Measurements from ENCODE around the gene WDSUB1. TPM values are rescaled to one million over a fixed set of nuclear protein-coding genes. Genes with fewer than 3 reads are reported as not detected.

WDSUB1 gene

DNA sequence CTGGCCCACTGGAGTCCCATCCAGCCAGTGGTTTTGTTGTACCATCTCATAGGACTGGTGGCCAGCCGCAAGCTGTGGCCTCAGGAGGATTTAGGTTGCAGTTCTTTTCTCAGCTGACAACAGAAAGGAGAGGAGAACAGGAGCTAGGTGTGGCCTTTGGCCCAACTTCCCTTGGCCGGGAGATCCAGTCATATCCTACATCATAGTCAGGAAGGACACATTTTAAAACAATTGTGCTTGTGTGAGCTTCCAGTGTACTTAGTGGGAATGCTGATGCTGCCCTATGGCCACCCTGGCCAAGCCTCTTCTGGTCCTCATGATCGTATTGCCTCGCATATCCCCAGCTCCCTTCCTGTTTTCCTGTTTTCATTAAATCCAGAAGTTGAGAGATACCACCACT, 98.1 kb downstream of the WDSUB1 start:
- Histone ChIP-seq H3K27ac (replicated peaks) (no peak overlapping the region), H3K27me3 (ENCODE audit: insufficient read depth, poor library complexity, severe bottlenecking) (no peaks in the 10 kb centered on the region), H3K4me3 (replicated peaks; ENCODE audit: insufficient read depth, low read length) (no peak overlapping the region)
- DNase-seq (ENCODE audit: low read depth in 1 of 2, low spot score in 1 of 2), result no peak
- TF ChIP-seq POLR2AphosphoS5 (IDR thresholded peaks at IDR 0.05; ENCODE audit: low read depth) (no peak), SPI1 (IDR thresholded peaks at IDR 0.05; ENCODE audit: borderline replicate concordance, low read depth) (no peak), GABPA (IDR thresholded peaks at IDR 0.05; ENCODE audit: low read depth) (no peak)
- TF ChIP-seq, protein P1, sequence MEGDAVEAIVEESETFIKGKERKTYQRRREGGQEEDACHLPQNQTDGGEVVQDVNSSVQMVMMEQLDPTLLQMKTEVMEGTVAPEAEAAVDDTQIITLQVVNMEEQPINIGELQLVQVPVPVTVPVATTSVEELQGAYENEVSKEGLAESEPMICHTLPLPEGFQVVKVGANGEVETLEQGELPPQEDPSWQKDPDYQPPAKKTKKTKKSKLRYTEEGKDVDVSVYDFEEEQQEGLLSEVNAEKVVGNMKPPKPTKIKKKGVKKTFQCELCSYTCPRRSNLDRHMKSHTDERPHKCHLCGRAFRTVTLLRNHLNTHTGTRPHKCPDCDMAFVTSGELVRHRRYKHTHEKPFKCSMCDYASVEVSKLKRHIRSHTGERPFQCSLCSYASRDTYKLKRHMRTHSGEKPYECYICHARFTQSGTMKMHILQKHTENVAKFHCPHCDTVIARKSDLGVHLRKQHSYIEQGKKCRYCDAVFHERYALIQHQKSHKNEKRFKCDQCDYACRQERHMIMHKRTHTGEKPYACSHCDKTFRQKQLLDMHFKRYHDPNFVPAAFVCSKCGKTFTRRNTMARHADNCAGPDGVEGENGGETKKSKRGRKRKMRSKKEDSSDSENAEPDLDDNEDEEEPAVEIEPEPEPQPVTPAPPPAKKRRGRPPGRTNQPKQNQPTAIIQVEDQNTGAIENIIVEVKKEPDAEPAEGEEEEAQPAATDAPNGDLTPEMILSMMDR (IDR thresholded peaks at IDR 0.05; ENCODE audit: insufficient read depth, low read length), result no peak
- TF ChIP-seq, protein P2, sequence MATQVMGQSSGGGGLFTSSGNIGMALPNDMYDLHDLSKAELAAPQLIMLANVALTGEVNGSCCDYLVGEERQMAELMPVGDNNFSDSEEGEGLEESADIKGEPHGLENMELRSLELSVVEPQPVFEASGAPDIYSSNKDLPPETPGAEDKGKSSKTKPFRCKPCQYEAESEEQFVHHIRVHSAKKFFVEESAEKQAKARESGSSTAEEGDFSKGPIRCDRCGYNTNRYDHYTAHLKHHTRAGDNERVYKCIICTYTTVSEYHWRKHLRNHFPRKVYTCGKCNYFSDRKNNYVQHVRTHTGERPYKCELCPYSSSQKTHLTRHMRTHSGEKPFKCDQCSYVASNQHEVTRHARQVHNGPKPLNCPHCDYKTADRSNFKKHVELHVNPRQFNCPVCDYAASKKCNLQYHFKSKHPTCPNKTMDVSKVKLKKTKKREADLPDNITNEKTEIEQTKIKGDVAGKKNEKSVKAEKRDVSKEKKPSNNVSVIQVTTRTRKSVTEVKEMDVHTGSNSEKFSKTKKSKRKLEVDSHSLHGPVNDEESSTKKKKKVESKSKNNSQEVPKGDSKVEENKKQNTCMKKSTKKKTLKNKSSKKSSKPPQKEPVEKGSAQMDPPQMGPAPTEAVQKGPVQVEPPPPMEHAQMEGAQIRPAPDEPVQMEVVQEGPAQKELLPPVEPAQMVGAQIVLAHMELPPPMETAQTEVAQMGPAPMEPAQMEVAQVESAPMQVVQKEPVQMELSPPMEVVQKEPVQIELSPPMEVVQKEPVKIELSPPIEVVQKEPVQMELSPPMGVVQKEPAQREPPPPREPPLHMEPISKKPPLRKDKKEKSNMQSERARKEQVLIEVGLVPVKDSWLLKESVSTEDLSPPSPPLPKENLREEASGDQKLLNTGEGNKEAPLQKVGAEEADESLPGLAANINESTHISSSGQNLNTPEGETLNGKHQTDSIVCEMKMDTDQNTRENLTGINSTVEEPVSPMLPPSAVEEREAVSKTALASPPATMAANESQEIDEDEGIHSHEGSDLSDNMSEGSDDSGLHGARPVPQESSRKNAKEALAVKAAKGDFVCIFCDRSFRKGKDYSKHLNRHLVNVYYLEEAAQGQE (IDR thresholded peaks at IDR 0.05; ENCODE audit: insufficient replicate concordance, low read depth), result no peak

DNA sequence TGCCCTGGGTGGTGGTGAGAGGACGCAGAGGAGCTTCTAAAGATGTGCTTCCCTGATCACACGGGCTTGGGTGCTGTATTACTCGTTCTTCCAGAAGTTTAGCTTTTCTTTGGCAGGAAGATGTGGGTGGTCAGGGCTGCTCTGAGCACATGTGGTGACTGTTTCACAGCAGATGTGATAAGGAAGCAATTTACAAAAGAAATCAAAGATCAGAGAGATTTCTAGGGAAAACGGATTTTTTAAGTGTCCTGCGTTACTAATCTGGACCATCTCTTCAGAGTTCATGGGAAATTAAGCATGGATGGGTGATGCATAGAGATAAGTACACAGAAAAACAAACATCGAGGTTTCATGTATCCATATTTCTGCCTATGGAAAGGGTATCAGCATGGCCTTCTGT, 99.4 kb downstream of the WDSUB1 start:
- H3K27me3 ChIP-seq (ENCODE audit: insufficient read depth, poor library complexity, severe bottlenecking), result no peaks in the 10 kb centered on the region
- H3K27ac ChIP-seq (replicated peaks), result no peak overlapping the region
- TF ChIP-seq POLR2AphosphoS5 (IDR thresholded peaks at IDR 0.05; ENCODE audit: low read depth) (no peak), GABPA (IDR thresholded peaks at IDR 0.05; ENCODE audit: low read depth) (no peak), SPI1 (IDR thresholded peaks at IDR 0.05; ENCODE audit: borderline replicate concordance, low read depth) (no peak)
- TF ChIP-seq, protein P2 (IDR thresholded peaks at IDR 0.05; ENCODE audit: insufficient replicate concordance, low read depth), result no peak
- TF ChIP-seq, protein P1 (IDR thresholded peaks at IDR 0.05; ENCODE audit: insufficient read depth, low read length), result no peak
- no peak overlapping the region for H3K4me3 ChIP-seq (replicated peaks; ENCODE audit: insufficient read depth, low read length)
- no peak for DNase-seq (ENCODE audit: low read depth in 1 of 2, low spot score in 1 of 2)

DNA sequence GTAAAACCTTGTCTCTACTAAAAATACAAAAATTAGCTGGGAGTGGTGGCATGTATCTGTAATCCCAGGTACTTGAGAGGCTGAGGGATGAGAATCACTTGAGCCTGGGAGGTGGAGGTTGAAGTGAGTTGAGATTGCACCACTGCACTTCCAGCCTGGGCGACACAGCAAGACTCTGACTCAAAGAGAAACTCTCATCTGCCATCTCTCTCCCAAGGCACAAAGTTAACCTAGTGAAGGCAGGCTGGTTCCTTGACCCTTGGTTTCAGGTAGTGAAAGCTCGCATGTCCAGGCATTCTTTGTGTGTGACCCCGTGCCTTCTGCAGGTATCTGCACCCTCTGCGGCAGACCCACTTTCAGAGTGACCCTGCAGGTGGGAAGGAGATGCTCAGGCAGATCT, 100.0 kb downstream of the WDSUB1 start:
- no peak for TF ChIP-seq POLR2AphosphoS5 (IDR thresholded peaks at IDR 0.05; ENCODE audit: low read depth)
- TF ChIP-seq, protein P1 (IDR thresholded peaks at IDR 0.05; ENCODE audit: insufficient read depth, low read length), result no peak
- no peak for DNase-seq (ENCODE audit: low read depth in 1 of 2, low spot score in 1 of 2)
- Histone ChIP-seq H3K4me3 (replicated peaks; ENCODE audit: insufficient read depth, low read length) (no peak overlapping the region), H3K27me3 (ENCODE audit: insufficient read depth, poor library complexity, severe bottlenecking) (no peaks in the 10 kb centered on the region), H3K27ac (replicated peaks) (no peak overlapping the region)

Small RNAs within 50 kb of the gene (microRNA-seq; reads per million reads assigned to microRNA genes)
- gene MIR6888, result not detected
